Activated effector memory CD4-positive, alpha-beta T cell treated with Interleukin-2 at 50 U/mL for 16 hours (primary cell): Measurements from ENCODE around the gene FRMD4A.

Experiments
- DNase-seq: peaks from one replicate; pipeline ENCODE4 v3.0.0-alpha.2; 2020

Gene FRMD4A

DNA sequence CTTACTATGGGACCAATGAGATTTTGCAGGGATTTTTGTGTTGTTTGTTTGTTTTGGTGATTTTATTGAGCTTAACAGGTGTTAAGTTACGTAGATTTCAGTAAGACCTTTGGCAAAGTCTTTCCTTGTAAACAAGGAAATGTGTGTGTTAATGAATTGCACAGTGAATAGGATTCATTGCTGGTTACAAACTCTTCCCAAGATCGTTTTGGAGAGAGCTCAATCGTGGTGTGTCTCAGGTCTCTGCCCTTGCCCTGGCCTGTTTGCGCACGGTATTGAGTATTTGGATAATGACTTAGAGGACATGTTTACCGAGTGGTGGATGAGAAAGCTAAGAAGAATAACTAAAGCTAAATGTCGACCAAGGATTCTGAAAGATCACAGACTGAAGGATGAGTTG lies 702.1 kb downstream of the FRMD4A start:
- no peak for DNase-seq

DNA sequence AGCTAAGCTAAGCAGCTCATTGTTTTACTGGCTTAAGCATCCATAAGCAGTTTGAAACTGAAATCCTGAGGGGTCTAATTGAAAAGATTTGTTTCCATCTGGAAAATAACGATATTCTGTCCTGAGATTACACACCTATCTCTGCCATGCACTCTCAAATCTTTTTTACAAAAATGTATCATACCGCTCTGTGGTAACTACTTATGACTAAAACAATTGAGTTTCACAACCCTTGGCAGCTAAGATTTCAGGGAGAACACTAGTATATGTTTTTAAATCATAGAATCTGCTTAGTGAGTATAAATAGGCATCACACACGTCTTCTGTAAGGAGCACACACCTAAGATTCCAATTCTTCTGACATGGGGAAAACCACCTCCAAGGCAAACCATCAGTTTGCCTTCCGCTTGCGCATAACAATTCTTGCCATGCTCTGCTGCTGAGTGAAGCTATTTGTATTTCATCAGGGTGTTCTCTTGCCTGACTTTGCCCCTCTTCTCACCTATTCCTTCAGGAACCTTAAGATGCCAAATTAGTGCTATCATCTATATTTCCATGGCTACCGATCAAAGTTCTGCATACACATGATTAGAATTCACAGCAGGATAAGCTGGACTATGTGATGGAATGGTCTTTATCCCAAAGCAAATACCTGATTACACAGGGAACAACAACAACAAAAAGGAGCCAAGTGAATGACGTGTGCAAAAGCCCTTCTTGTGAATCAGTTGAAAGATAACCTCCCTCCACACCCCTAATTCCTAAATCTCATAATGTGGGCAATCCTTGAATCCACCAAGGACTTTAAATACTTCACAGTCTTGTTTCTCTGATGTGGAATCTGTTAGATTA lies 703.0 kb downstream of the FRMD4A start:
- no peak for DNase-seq

DNA sequence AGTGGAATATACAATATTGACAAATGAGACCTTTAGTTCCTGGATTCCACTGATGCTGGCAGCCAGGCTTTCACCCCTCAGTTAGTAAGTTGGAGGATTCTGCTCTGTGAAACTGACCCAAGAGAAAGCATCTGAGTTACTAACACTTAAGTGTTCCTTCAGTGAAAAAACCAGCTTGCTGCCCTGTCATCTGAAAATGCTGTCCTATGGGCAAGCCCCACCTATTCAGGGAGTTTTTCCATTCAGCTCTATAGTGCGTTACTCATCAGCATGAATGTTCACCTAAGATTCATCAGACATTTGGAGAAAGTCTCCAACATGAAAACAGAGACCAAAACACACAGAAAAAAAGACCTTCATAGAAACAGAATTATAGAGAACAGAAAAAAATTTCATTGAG lies 706.1 kb downstream of the FRMD4A start:
- DNase-seq, result no peak

DNA sequence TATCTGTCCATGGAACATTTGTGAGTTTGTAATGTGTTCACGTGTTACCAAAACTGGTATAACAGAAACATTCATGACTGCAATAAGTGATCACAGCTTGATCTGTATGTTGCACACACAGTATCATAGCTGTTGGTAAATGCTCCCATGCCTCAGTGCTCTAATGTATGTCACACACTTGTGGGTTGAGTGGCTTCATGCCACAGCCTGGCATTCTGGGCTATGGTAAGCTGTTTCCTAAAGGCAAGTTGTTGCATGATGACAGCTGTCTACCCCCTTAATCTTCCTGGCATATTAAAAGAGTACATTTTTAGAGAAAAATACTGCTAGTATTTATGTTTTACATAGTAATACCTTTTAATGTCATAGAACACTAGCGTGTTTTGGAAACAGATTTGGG lies 708.8 kb downstream of the FRMD4A start:
- no peak for DNase-seq

DNA sequence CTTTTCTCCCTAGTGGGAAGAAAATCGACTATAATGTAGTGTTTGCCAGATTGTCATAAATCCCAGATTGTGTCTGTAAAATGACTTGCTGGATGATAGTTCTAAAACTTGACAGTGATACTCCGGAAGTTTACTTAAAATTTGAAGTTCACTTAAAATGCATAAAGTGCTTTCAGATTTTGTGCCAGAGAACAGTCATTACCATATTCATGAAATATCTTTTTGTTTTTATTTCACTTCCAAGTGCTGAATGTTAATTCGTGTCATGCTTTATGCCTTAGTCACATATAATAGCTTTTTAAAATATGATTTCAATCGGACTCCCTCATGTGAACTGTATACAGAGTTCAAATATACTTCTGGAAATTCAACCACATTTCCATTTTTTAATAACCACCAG lies 713.6 kb downstream of the FRMD4A start:
- DNase-seq, result no peak

DNA sequence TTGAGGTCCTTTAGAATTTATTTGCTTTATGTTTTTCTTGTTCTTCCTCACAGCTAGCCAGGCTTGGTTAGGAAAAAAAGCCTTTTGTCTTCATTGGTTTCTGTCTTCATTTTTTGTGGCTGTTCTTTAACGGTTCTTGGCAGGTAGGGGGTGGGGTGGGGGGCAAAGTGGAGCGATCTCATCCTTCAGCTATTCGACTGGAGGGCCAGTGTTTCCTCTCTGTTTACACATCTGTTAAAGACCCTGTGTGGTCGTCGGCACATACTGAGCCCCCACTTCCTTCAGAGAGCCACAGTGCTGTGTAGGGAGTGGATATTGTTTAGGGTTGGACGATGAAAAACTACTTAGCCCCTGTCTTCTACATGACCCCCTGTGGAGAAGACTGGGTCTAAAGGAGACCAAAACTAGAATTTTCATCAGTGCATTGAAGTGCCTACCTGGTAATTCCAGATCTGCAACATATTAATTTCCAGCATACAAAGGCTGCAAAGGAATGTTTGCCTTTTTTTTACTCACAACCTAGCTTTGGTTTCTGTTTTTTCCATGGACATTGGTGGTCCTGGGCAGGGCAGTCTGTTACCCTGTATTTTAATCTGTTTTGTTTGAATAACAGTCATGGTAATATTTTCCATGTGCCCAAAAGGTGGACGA lies 714.9 kb downstream of the FRMD4A start:
- no peak for DNase-seq

DNA sequence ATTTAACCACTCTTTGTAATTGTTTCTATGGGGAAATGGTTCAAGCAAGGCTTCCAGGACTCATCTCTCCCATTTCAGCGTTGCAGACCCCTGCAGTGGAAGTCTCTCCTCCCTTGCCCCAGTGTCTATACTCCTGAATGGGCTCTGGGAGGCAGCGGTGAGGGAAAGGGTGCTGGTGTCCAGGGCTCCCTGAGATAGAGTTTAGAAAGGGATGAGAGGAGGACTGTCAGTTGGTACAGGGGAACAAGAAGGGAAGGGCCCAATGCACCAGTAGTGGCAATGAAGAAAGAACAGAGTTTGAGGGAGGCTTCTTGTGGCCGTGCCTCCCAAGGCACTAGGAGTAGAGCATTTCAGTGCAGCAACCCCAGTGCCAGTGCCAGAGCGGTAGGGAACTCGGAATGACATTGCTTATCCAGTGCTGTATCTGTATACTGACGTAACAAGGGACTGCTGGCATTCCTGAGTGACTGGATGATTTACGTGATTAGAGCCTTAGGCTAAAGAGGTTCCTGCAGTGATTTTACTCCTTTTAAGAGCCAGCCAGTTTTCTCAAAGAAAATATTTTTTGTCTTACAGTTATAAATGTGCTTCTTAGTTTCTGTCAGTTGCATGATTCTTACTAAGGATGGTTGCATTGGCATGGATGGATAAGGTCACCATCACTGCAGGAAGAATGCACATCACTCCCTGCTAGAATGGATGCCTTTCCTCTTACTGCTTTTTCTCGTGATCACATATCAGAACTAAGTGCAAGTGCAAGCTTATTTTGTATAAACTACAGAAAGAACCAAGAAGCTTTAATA lies 716.0 kb downstream of the FRMD4A start:
- DNase-seq, result no peak

DNA sequence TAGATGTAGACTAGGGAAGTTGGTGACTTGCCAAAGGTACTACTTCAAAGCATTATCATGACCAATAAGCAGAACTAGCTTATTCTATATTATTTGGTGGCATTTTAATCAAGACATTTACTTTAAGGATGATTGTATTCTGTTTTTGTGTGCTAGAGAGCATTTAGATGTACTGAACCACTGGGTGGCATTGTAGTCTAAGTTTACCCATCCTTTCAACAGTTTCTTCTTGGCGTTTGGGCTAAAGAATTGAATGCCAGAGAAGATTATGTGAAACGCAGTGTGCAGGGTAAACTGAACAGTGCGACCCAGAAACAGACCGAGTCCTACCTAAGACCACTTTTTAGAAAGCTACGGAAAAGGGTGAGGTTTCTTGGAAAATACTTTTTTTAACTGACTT lies 717.2 kb downstream of the FRMD4A start:
- DNase-seq, result no peak

DNA sequence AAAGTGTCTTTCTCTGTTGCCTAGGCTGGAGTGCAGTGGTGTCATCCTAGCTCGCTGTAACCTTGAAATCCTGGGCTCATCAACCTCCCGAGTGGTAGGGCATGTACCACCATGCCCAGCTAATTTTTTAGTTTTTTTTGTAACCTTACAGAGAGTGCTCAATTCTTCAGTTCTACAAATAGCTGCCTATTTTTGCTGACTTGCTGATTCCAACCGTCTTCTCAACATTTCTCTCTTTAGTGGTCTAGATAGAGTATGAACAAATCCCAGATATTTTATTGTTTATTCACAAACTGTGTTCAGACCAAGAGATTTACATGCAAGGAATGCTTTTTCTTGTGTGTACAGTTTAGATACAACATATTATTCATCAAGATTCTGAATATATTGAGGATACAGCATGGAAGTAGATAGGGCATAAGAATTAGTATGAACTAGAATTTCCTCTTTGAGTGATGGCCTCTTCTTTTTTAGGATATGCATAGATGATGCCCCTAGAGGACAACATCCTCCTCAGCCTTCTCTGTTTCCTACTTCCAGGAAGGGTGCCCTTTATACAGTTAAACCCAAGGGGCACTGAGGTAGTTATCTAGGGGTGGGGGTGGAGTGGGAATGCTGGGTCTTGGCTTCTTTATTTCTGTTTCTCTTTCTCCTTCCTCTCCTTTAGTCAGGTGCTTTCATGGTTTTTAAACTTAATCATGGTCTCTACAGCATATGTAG lies 717.9 kb downstream of the FRMD4A start:
- no peak for DNase-seq

DNA sequence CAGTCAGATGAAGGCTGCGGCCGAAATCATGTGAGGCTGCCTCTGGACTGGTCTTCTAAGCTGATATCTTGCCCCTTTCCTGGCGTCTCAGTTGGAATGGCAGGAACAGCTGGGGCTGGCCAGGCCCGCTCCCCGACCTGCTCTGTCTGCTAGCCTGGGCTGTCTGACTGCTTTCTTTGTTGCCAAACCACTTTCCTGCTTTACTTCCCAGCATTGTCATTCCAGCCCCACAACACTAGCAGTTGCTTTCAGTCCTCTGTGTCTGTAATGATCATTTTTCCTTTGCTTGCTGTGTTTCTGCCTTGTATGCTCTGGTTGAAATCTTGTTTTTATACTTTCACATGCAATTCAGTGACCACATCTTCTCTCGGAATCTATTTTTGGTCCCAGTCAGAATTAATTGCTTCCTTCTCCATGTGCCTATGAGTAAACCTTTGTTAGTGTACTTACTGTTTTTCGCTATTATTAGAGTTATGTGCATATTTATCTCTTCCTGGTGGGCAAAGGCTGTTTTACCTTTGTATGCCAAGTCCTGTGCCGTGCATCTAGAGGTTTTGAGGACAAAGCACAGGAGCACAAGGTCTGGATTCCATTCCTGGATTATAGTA lies 722.4 kb downstream of the FRMD4A start:
- no peak for DNase-seq

DNA sequence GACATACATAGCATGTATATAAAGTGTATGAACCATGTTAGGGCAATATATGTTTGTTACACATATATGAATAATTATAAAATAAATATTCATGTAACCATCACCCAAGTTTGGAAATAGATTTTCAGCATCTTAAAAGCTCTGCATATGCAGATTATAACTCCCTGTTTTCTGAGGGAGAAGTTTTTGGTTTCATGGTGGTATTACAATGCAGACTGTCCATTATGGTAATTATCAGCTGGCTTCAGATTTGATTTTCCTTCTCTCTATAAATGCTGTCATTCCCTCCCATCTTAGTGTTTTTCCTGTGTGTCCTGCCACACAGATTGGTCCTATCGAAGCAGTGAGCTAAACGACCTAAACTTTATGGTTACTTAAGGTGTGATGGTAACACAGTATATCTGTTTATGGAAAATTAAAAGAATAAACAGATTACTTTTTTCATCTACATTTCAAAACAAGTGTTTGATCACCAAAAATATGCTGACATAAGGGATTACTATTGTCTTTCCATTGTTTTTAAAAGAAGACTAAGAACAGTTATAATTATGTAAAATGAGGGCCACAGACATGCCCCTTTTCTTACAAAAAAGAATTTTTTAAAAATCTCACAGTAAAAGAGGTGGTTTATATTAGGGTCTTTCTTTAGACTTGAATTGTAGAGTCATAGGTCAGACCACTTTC lies 726.2 kb downstream of the FRMD4A start:
- DNase-seq, result no peak

DNA sequence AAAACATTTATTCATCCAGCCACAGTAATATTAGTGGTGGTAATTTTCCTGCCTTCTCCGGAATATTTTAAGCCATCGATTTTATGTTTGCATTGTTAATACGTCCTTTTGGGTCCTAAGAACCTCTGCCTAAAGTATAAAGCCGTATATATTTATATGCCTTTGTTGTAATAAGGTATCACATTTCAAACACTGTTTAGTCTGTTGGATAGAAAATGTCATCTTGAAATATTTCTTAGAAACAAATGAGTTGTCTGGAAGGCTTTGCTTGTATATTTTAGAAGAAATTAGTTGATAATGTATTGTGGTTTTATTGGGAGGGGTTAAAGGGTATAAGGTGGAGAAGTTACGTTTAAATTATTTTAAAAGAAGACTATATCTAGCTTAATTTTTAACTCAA lies 732.8 kb downstream of the FRMD4A start:
- no peak for DNase-seq

DNA sequence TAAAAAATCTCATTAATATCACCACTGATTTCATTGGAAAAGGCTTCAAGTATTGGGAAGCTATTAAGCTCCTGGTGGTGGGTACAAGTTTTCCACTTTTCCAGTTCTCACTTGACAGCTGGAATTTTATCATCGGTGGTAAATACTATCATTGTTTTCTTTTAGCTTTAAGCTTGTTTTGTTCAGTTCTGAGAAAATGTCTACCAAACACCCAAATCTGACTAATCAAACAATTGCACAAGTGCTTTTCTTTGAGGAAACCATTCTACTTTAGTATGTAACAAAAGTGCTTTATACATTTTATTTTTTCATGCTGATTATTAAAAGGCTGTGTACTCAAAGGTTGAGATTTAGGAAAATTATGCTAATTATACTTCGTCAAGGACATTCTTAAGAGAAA lies 736.1 kb downstream of the FRMD4A start:
- no peak for DNase-seq
